ENCODE data around the gene NLGN4Y. TPM values are rescaled to one million over a fixed set of nuclear protein-coding genes. Genes with fewer than 3 reads are reported as not detected.
A peak's percentile ranks its signal among the peaks of the same experiment; 100 is the strongest.
"Not testable (repeated sequence)": the region's sequence is repeated elsewhere in the genome, so short reads cannot be mapped to it uniquely, and the experiment has no call there.

NLGN4Y gene
- total and polyA plus RNA-seq, 2 donors (not counting 1 experiment from before 2014, with no cell fraction given) = 21.8 TPM; not detected in 1

GRCh38 chrY:14860448-14860847, 336.1 kb downstream of the NLGN4Y start:
- no peak overlapping the region for H3K9ac ChIP-seq (ENCODE audit: insufficient read depth, low read length)
- DNase-seq (ENCODE audit: low read depth in 2 of 2) = no peak
- H3K79me2 ChIP-seq (ENCODE audit: control insufficient read depth, insufficient read depth, low read length) = no peaks in the 10 kb centered on the region
- H4K20me1 ChIP-seq (ENCODE audit: control insufficient read depth, extremely low read depth, insufficient read depth, low read length) = no peaks in the 10 kb centered on the region
- H3K27me3 ChIP-seq (ENCODE audit: control insufficient read depth, insufficient read depth, low read length) = no peaks in the 10 kb centered on the region
- no peak overlapping the region for H3K4me2 ChIP-seq (ENCODE audit: extremely low read depth, insufficient read depth, low read length)
- no peak overlapping the region for H3K4me3 ChIP-seq (replicated peaks in 1 of 4; ENCODE audit: control extremely low read depth in 1 of 4, insufficient read depth in 1 of 4, low read depth in 3 of 4, low read length in 4 of 4)
- no peaks in the 10 kb centered on the region for H3K9me3 ChIP-seq (ENCODE audit: control insufficient read depth, insufficient read depth, low read depth, low read length)
- H3K36me3 ChIP-seq (ENCODE audit: control insufficient read depth, insufficient read depth, low read length) = no peaks in the 10 kb centered on the region
- no peaks in the 10 kb centered on the region for H3K4me1 ChIP-seq (ENCODE audit: control insufficient read depth, extremely low read depth, insufficient read depth, low read length)
- no peak overlapping the region for H2AFZ ChIP-seq (ENCODE audit: low read length)
- no peak overlapping the region for H3K27ac ChIP-seq (ENCODE audit: insufficient read depth, low read length)
- TF ChIP-seq CTCF (conservative IDR thresholded peaks at IDR 0.05 in 1 of 2, IDR thresholded peaks at IDR 0.05 in 1 of 2; ENCODE audit: low read depth in 1 of 2, low read length in 2 of 2) = no peak
- no peak for TF ChIP-seq EZH2 (IDR thresholded peaks at IDR 0.05; ENCODE audit: low read length, missing control alignments)

- not testable (repeated sequence) for H3K4me2 ChIP-seq (ENCODE audit: extremely low read depth, insufficient read depth, low read length); H3K9me3 ChIP-seq (ENCODE audit: control insufficient read depth, insufficient read depth, low read depth, low read length); H2AFZ ChIP-seq (ENCODE audit: low read length); H3K9ac ChIP-seq (ENCODE audit: insufficient read depth, low read length); H3K4me1 ChIP-seq (ENCODE audit: control insufficient read depth, extremely low read depth, insufficient read depth, low read length); H4K20me1 ChIP-seq (ENCODE audit: control insufficient read depth, extremely low read depth, insufficient read depth, low read length); H3K27me3 ChIP-seq (ENCODE audit: control insufficient read depth, insufficient read depth, low read length); H3K79me2 ChIP-seq (ENCODE audit: control insufficient read depth, insufficient read depth, low read length); H3K4me3 ChIP-seq (replicated peaks in 1 of 4; ENCODE audit: control extremely low read depth in 1 of 4, insufficient read depth in 1 of 4, low read depth in 3 of 4, low read length in 4 of 4); H3K36me3 ChIP-seq (ENCODE audit: control insufficient read depth, insufficient read depth, low read length); H3K27ac ChIP-seq (ENCODE audit: insufficient read depth, low read length)
- DNase-seq (ENCODE audit: low read depth in 2 of 2) = peak in 1 of 2 donors; percentile 2
These were observed 336.7 kb downstream of the NLGN4Y start for GRCh38 chrY:14861033-14861432.

GRCh38 chrY:14871971-14872370, 347.6 kb downstream of the NLGN4Y start:
- no peaks in the 10 kb centered on the region for H3K9me3 ChIP-seq (ENCODE audit: control insufficient read depth, insufficient read depth, low read depth, low read length)

More at GRCh38 chrY:14871971-14872370, 347.6 kb downstream of the NLGN4Y start:
- H3K4me3 ChIP-seq (replicated peaks in 1 of 4; ENCODE audit: control extremely low read depth in 1 of 4, insufficient read depth in 1 of 4, low read depth in 3 of 4, low read length in 4 of 4) = no peak overlapping the region
- H2AFZ ChIP-seq (ENCODE audit: low read length) = no peak overlapping the region
- no peaks in the 10 kb centered on the region for H4K20me1 ChIP-seq (ENCODE audit: control insufficient read depth, extremely low read depth, insufficient read depth, low read length)
- H3K4me1 ChIP-seq (ENCODE audit: control insufficient read depth, extremely low read depth, insufficient read depth, low read length) = no peaks in the 10 kb centered on the region
- no peak overlapping the region for H3K9ac ChIP-seq (ENCODE audit: insufficient read depth, low read length)
- no peaks in the 10 kb centered on the region for H3K79me2 ChIP-seq (ENCODE audit: control insufficient read depth, insufficient read depth, low read length)
- no peak overlapping the region for H3K4me2 ChIP-seq (ENCODE audit: extremely low read depth, insufficient read depth, low read length)
- H3K36me3 ChIP-seq (ENCODE audit: control insufficient read depth, insufficient read depth, low read length) = no peaks in the 10 kb centered on the region
- no peak for DNase-seq (ENCODE audit: low read depth in 2 of 2)
- H3K27ac ChIP-seq (ENCODE audit: insufficient read depth, low read length) = no peak overlapping the region
- no peaks in the 10 kb centered on the region for H3K27me3 ChIP-seq (ENCODE audit: control insufficient read depth, insufficient read depth, low read length)
- TF ChIP-seq CTCF (conservative IDR thresholded peaks at IDR 0.05 in 1 of 2, IDR thresholded peaks at IDR 0.05 in 1 of 2; ENCODE audit: low read depth in 1 of 2, low read length in 2 of 2) (no peak), EZH2 (IDR thresholded peaks at IDR 0.05; ENCODE audit: low read length, missing control alignments) (no peak)
